Nephron (organoid): ENCODE results near the gene NR5A1.
A peak's percentile ranks its signal among the peaks of the same experiment; 100 is the strongest.

Experiments
- H3K27ac Mint-ChIP-seq, 3 experiments: 2 replicates each; pipeline ENCODE4 v1.8.0; 2020; ENCODE audit warnings: mixed read lengths in 3 of 3, mild to moderate bottlenecking in 2 of 3, moderate library complexity in 1 of 3
- H3K27me3 Mint-ChIP-seq: 2 replicates; pipeline ENCODE4 v1.8.0; 2021; ENCODE audit warnings: low read depth, mild to moderate bottlenecking, moderate library complexity, mixed read lengths
- H3K36me3 Mint-ChIP-seq: 2 replicates; pipeline ENCODE4 v1.8.0; 2020; ENCODE audit warnings: low read depth, mixed read lengths
- H3K4me1 Mint-ChIP-seq: 2 replicates; pipeline ENCODE4 v1.8.0; 2020; ENCODE audit warnings: mixed read lengths
- H3K4me3 Mint-ChIP-seq, 3 experiments: 2 replicates each; pipeline ENCODE4 v1.8.0; 2020; ENCODE audit warnings: mild to moderate bottlenecking in 3 of 3, mixed read lengths in 3 of 3, moderate library complexity in 2 of 3
- H3K9me3 Mint-ChIP-seq: 2 replicates; pipeline ENCODE4 v1.8.0; 2020; ENCODE audit warnings: mixed read lengths
- TF ChIP-seq, protein P1 (sequence below), 3 experiments: fragments of 200-600 bp; sonication (generic); IDR thresholded peaks; one replicate each; pipeline ENCODE4 v1.5.0; 2021; ENCODE audit warnings: antibody characterized with exemption in 3 of 3; ENCODE audit not compliant: unreplicated experiment in 3 of 3

Gene NR5A1

DNA sequence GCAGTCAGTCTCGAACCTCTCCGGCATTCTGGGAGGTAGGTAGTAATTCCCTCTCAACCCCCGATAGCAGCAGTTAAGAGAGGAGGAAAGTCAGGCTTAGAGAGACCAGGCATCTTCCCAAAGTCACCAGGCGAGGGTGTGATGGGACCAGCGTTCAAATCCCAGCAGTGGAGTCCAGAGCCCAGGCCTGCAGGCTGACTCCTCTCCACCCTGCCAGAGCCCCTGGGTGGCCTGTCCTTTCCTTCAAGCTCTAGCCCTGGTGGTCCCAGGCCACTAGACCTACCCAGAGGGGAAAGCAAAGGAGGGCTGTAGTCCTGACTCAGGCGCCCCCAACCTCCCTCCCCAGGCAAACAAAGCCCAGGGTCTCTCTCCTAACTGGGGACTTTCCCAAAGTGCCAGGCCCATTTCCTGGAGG, 4.2 kb upstream of the NR5A1 start:
- H3K36me3 Mint-ChIP-seq, result no peaks in the 10 kb centered on the region
- TF ChIP-seq, protein P1, sequence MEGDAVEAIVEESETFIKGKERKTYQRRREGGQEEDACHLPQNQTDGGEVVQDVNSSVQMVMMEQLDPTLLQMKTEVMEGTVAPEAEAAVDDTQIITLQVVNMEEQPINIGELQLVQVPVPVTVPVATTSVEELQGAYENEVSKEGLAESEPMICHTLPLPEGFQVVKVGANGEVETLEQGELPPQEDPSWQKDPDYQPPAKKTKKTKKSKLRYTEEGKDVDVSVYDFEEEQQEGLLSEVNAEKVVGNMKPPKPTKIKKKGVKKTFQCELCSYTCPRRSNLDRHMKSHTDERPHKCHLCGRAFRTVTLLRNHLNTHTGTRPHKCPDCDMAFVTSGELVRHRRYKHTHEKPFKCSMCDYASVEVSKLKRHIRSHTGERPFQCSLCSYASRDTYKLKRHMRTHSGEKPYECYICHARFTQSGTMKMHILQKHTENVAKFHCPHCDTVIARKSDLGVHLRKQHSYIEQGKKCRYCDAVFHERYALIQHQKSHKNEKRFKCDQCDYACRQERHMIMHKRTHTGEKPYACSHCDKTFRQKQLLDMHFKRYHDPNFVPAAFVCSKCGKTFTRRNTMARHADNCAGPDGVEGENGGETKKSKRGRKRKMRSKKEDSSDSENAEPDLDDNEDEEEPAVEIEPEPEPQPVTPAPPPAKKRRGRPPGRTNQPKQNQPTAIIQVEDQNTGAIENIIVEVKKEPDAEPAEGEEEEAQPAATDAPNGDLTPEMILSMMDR (IDR thresholded peaks at IDR 0.05; ENCODE audit: unreplicated experiment in 3 of 3), result no peak
- peaks cover 18% of the 10 kb centered on the region for H3K4me1 Mint-ChIP-seq
- H3K27ac Mint-ChIP-seq, result no peak overlapping the region
- H3K27me3 Mint-ChIP-seq, result peaks cover 28% of the 10 kb centered on the region
- no peaks in the 10 kb centered on the region for H3K9me3 Mint-ChIP-seq
- H3K4me3 Mint-ChIP-seq, result no peak overlapping the region

DNA sequence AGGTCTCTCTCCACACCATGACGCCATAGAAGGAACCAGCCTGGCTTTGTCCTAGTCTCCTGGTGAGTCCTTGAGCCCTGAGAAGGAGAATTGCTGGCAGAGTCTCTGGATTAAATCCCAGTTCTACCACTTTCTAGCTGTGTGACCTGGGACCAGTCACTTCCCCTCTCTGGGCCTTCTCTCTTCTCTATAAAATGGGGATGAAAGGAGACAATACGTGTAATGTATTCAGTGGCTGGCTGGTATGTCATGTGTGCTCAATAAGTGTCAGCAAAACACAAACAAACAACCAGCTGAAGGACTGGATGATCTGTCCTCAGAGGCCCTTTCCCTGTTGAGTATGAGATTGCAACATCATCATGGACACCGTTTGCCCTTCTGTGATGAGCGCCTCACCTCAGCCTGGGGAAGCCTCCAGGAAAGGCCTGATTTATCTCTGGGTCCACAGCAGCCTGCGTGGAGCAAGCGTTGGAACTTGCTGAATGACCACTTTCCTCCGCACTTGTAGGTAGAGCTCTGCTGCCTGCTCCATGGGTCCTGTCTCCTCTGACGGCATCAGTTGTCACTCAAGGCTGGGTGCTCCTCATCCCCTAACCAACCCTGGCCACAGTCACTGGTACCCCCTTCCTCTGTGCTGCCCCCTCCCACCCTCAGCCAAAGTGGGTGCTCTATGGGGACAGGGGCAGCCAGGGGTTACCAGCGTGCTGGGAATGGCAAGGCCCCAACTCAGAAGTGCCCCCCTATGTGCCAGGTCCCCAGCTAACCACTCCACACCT, 3.6 kb upstream of the NR5A1 start:
- TF ChIP-seq, protein P1 (IDR thresholded peaks at IDR 0.05; ENCODE audit: unreplicated experiment in 3 of 3), result no peak
- Mint-ChIP-seq H3K36me3 (no peaks in the 10 kb centered on the region), H3K9me3 (no peaks in the 10 kb centered on the region), H3K27me3 (peaks cover 32% of the 10 kb centered on the region), H3K4me1 (peaks cover 18% of the 10 kb centered on the region), H3K27ac (no peak overlapping the region), H3K4me3 (no peak overlapping the region)

DNA sequence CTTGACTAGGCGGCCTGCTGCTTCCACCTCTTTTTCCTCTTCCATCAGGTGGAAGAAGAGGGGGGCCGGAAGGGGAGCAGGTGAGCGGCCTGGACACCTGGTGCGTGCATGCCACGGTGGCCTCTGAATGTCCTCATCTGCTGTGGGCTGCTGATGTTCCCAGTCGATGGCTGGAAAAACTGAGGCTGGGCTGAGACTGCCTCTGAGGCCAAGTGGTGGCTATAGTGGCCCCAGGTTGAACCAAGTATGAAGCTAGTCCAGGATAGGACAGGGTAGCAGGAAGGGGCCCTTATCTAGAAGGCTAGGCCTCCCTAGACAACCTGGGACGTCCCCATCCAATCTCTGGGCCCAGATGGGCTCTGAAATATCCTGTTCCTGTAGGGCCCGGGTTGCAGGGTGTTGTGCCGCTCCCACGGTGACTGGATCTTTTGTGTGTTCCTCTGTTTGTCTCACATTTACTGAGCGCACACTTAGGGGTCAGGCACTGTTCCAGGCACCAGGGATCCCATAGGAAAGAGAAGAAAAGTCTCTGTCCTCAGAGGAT, 753 bp upstream of the NR5A1 start:
- TF ChIP-seq, protein P1 (IDR thresholded peaks at IDR 0.05; ENCODE audit: unreplicated experiment in 3 of 3), result no peak
- H3K36me3 Mint-ChIP-seq, result no peaks in the 10 kb centered on the region
- peaks cover 3% of the 10 kb centered on the region for H3K9me3 Mint-ChIP-seq
- H3K27ac Mint-ChIP-seq, result no peak overlapping the region
- peaks cover 13% of the 10 kb centered on the region for H3K4me1 Mint-ChIP-seq
- no peak overlapping the region for H3K4me3 Mint-ChIP-seq
- H3K27me3 Mint-ChIP-seq, result peaks cover 52% of the 10 kb centered on the region

DNA sequence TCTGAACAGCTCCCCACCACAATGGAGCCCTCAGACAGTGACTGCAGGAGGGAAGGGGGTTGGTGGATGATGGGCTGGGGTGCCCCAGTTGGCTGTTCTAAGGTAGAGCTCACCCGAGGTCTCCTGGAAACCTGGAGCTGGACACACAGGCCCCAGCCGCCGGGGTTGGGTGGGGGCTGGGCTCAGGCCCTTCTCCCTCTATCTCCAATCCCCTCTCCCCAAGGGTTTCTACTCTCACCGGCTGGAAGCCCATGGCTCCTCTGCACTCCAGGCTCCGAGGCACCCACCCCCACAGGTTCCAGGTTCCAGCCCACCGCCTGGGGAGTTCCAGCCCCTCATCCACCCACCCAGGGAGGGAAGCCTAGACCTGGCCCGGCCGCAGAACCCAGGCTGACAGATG, 766 bp downstream of the NR5A1 start:
- Mint-ChIP-seq H3K27me3 (peaks cover 61% of the 10 kb centered on the region), H3K4me3 (peak overlapping the region in 2 of 3 experiments; percentile 9 to 32), H3K9me3 (peaks cover 3% of the 10 kb centered on the region), H3K36me3 (no peaks in the 10 kb centered on the region), H3K4me1 (peaks cover 6% of the 10 kb centered on the region), H3K27ac (no peak overlapping the region)
- TF ChIP-seq, protein P1 (IDR thresholded peaks at IDR 0.05; ENCODE audit: unreplicated experiment in 3 of 3), result no peak

DNA sequence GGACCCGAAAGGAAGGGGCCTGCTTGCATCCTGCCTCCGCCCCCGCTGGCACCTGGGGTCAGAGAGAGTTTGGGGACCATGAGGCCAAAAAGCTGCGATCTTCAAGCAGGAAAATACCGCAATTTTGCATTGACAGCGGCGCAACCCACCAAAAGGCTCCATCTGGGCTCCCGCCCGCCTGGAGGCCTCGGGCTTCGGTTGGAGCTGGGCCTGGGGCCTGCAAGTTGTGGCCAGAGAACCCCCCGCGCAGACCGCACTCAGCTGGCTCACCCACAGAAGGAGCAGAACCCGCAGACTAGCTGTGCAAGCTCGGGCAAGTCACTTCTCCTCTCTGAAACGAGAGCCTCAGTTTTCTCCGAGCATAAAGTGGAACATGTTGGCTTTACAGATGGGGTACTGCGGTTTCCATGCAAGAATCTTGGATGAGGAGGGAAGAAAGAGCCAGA, 1.3 kb downstream of the NR5A1 start:
- H3K9me3 Mint-ChIP-seq, result peaks cover 3% of the 10 kb centered on the region
- peak overlapping the region in 1 of 3 experiments; percentile 36 for H3K4me3 Mint-ChIP-seq
- peaks cover 66% of the 10 kb centered on the region for H3K27me3 Mint-ChIP-seq
- no peak overlapping the region for H3K27ac Mint-ChIP-seq
- no peaks in the 10 kb centered on the region for H3K36me3 Mint-ChIP-seq
- TF ChIP-seq, protein P1 (IDR thresholded peaks at IDR 0.05; ENCODE audit: unreplicated experiment in 3 of 3), result no peak
- H3K4me1 Mint-ChIP-seq, result peaks cover 6% of the 10 kb centered on the region
